MM.1S (cell line): ENCODE measurements around the gene CPPED1.

ENCODE experiments used
- DNase-seq: peaks from one replicate; pipeline ENCODE4 v3.0.0-alpha.2; 2015
- H2AFZ ChIP-seq: fragments of 300-600 bp; sonication (generic); 2 replicates; pipeline ENCODE4 v1.6.0; 2016; ENCODE audit warnings: antibody characterized with exemption, low read length
- H3F3A ChIP-seq: fragments of 300-600 bp; sonication (generic); 2 replicates; pipeline ENCODE4 v1.6.1; 2016; ENCODE audit warnings: mild to moderate bottlenecking, antibody characterized with exemption, low read length, moderate library complexity, mixed read lengths; ENCODE audit not compliant: insufficient read depth
- H3K27ac ChIP-seq: fragments of 300-600 bp; sonication (generic); 2 replicates; pipeline ENCODE4 v1.5.1; 2016; ENCODE audit warnings: mild to moderate bottlenecking, low read length
- H3K27me3 ChIP-seq: fragments of 300-600 bp; sonication (generic); replicated peaks from 2 replicates; pipeline ENCODE4 v1.6.0; 2016; ENCODE audit warnings: low read length; ENCODE audit not compliant: insufficient read depth
- H3K36me3 ChIP-seq: fragments of 300-600 bp; sonication (generic); replicated peaks from 2 replicates; pipeline ENCODE4 v1.6.1; 2016; ENCODE audit warnings: mild to moderate bottlenecking, low read length, mixed read lengths; ENCODE audit not compliant: insufficient read depth
- H3K4me1 ChIP-seq: fragments of 300-600 bp; sonication (generic); 2 replicates; pipeline ENCODE4 v1.6.1; 2016; ENCODE audit warnings: low read length, mixed read lengths
- H3K4me2 ChIP-seq: fragments of 300-600 bp; sonication (generic); 2 replicates; pipeline ENCODE4 v1.6.0; 2016; ENCODE audit warnings: low read depth, low read length
- H3K4me3 ChIP-seq: fragments of 300-600 bp; sonication (generic); 2 replicates; pipeline ENCODE4 v1.5.1; 2016; ENCODE audit warnings: low read length, mixed read lengths
- H3K79me2 ChIP-seq: fragments of 300-600 bp; sonication (generic); 2 replicates; pipeline ENCODE4 v1.6.1; 2016; ENCODE audit warnings: mixed run types, low read length, mixed read lengths
- H3K9ac ChIP-seq: fragments of 300-600 bp; sonication (generic); 2 replicates; pipeline ENCODE4 v1.6.1; 2016; ENCODE audit warnings: low read length, mixed read lengths
- H3K9me2 ChIP-seq: fragments of 300-600 bp; sonication (generic); replicated peaks from 2 replicates; pipeline ENCODE4 v1.6.1; 2016; ENCODE audit warnings: mild to moderate bottlenecking, low read length, mixed read lengths; ENCODE audit not compliant: insufficient read depth
- H3K9me3 ChIP-seq: fragments of 300-600 bp; sonication (generic); replicated peaks from 2 replicates; pipeline ENCODE4 v1.6.1; 2016; ENCODE audit warnings: mild to moderate bottlenecking, low read length, mixed read lengths; ENCODE audit not compliant: insufficient read depth
- H4K20me1 ChIP-seq: fragments of 300-600 bp; sonication (generic); 2 replicates; pipeline ENCODE4 v1.6.1; 2016; ENCODE audit warnings: mild to moderate bottlenecking, low read length, moderate library complexity, mixed read lengths; ENCODE audit not compliant: insufficient read depth
- EZH2 ChIP-seq: fragments of 300-600 bp; sonication (generic); optimal IDR thresholded peaks from 2 replicates; pipeline ENCODE3; 2017; ENCODE audit warnings: low read depth, mild to moderate bottlenecking, antibody characterized with exemption, low read length, mixed read lengths
- EZH2phosphoT487 ChIP-seq: fragments of 300-600 bp; sonication (generic); IDR thresholded peaks from 2 replicates; pipeline ENCODE4 v1.6.1; 2018; ENCODE audit warnings: antibody characterized with exemption, low read length
- TF ChIP-seq, protein P1 (sequence below): fragments of 300-600 bp; sonication (generic); IDR thresholded peaks from 2 replicates; pipeline ENCODE4 v1.5.1; 2016; ENCODE audit warnings: antibody characterized with exemption, low read length, mixed read lengths

The CPPED1 gene

DNA sequence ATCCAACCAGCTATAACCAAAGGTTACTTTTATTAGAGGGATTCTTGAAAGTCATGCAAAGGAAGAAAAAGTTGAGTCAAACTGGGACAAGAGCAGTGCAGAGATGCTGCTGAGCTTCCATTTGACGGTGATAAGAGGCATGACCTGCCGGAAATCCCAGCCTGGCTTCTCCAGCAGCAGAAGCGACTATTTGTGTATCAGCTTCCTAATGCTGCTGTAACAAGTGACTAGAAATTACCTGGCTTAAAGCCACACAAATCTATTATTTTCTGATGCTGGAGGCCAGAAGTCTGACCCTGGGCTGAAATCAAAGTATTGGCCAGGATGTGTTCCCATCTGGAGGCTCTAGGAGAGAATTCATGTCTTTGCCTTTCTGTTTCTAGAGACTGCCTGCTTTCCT lies 41.6 kb upstream of the CPPED1 start:
- DNase-seq, result no peak
- no peak overlapping the region for H3K4me2 ChIP-seq

GRCh38 chr16:12837756-12838155 lies 34.1 kb upstream of the CPPED1 start:
- no peak overlapping the region for H3K9ac ChIP-seq
- H2AFZ ChIP-seq, result no peak overlapping the region
- H3F3A ChIP-seq, result no peaks in the 10 kb centered on the region
- no peak overlapping the region for H3K4me2 ChIP-seq
- no peaks in the 10 kb centered on the region for H3K79me2 ChIP-seq
- H3K36me3 ChIP-seq, result no peaks in the 10 kb centered on the region
- no peaks in the 10 kb centered on the region for H3K9me2 ChIP-seq
- H4K20me1 ChIP-seq, result no peaks in the 10 kb centered on the region
- H3K27me3 ChIP-seq, result no peaks in the 10 kb centered on the region
- H3K4me1 ChIP-seq, result no peaks in the 10 kb centered on the region
- TF ChIP-seq EZH2phosphoT487 (no peak), EZH2 (no peak)
- TF ChIP-seq, protein P1, sequence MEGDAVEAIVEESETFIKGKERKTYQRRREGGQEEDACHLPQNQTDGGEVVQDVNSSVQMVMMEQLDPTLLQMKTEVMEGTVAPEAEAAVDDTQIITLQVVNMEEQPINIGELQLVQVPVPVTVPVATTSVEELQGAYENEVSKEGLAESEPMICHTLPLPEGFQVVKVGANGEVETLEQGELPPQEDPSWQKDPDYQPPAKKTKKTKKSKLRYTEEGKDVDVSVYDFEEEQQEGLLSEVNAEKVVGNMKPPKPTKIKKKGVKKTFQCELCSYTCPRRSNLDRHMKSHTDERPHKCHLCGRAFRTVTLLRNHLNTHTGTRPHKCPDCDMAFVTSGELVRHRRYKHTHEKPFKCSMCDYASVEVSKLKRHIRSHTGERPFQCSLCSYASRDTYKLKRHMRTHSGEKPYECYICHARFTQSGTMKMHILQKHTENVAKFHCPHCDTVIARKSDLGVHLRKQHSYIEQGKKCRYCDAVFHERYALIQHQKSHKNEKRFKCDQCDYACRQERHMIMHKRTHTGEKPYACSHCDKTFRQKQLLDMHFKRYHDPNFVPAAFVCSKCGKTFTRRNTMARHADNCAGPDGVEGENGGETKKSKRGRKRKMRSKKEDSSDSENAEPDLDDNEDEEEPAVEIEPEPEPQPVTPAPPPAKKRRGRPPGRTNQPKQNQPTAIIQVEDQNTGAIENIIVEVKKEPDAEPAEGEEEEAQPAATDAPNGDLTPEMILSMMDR, result no peak
- no peak for DNase-seq
- no peaks in the 10 kb centered on the region for H3K9me3 ChIP-seq
- H3K4me3 ChIP-seq, result no peak overlapping the region
- H3K27ac ChIP-seq, result no peak overlapping the region

More for the DNA sequence above, 41.6 kb upstream of the CPPED1 start:
- Histone ChIP-seq H2AFZ (no peak overlapping the region), H3K79me2 (no peaks in the 10 kb centered on the region), H3F3A (no peaks in the 10 kb centered on the region), H3K9me2 (no peaks in the 10 kb centered on the region), H3K4me1 (no peaks in the 10 kb centered on the region), H3K27ac (no peak overlapping the region), H3K36me3 (no peaks in the 10 kb centered on the region), H3K9me3 (no peaks in the 10 kb centered on the region), H3K9ac (no peak overlapping the region), H3K27me3 (no peaks in the 10 kb centered on the region), H4K20me1 (no peaks in the 10 kb centered on the region), H3K4me3 (no peak overlapping the region)
- no peak for TF ChIP-seq EZH2phosphoT487
- TF ChIP-seq EZH2, result no peak

DNA sequence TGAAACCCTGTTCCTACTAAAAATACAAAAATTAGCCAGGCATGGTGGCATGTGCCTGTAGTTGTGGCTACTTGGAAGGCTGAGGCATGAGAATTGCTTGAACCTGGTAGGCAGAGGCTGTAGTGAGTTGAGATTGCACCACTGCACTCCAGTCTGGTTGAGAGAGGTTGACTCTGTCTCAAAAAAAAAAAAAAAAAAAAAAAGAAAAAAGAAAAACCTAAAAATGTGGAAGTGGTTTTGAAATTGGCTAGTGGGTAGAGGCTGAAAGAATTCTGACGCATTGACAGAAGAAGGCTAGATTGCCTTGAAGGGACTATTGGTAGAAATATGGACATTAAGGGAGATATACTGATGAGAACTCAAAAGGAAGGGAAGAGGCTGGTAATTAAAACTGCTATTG lies 33.6 kb upstream of the CPPED1 start:
- TF ChIP-seq EZH2 (no peak), EZH2phosphoT487 (no peak)
- TF ChIP-seq, protein P1, result no peak
- Histone ChIP-seq H3K27me3 (no peaks in the 10 kb centered on the region), H3K4me2 (no peak overlapping the region)

DNA sequence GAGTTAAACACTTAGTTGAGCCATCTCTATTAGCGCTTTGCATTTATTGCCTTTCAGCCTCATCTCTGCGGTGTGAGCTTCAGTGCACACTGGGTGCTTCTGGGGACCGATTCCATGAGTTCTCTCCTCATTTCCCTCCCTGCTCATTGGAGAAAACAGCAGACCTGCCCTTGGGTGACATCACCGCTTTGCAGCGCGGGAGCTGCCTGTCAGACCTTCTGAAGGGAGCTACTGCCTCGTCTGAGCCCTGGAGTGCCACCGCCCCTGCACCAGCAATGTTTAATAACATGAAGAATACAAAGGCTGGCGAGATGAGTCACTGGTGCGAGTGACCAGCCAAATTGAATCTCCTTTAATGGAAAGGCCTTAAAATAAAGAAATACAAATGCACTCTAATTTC lies 30.2 kb upstream of the CPPED1 start:
- Histone ChIP-seq H3K36me3 (no peaks in the 10 kb centered on the region), H2AFZ (no peak overlapping the region), H3K27me3 (no peaks in the 10 kb centered on the region), H3K9ac (no peak overlapping the region), H3K4me1 (no peaks in the 10 kb centered on the region), H3K27ac (no peak overlapping the region), H3K4me2 (no peak overlapping the region), H3K4me3 (no peak overlapping the region), H3K9me3 (no peaks in the 10 kb centered on the region), H3K79me2 (no peaks in the 10 kb centered on the region), H3F3A (no peaks in the 10 kb centered on the region), H4K20me1 (no peaks in the 10 kb centered on the region), H3K9me2 (no peaks in the 10 kb centered on the region)
- TF ChIP-seq EZH2 (no peak), EZH2phosphoT487 (no peak)
- TF ChIP-seq, protein P1, result no peak
- no peak for DNase-seq

More for the DNA sequence above, 33.6 kb upstream of the CPPED1 start:
- Histone ChIP-seq H3K79me2 (no peaks in the 10 kb centered on the region), H3K27ac (no peak overlapping the region), H3K4me1 (no peaks in the 10 kb centered on the region), H3K4me3 (no peak overlapping the region), H3K9me3 (no peaks in the 10 kb centered on the region), H3K9ac (no peak overlapping the region), H3F3A (no peaks in the 10 kb centered on the region), H3K36me3 (no peaks in the 10 kb centered on the region), H3K9me2 (no peaks in the 10 kb centered on the region), H4K20me1 (no peaks in the 10 kb centered on the region), H2AFZ (no peak overlapping the region)
- DNase-seq, result no peak
